ENCODE measurements around the gene COL4A2.
"Not testable (repeated sequence)": the region's sequence is repeated elsewhere in the genome, so short reads cannot be mapped to it uniquely, and the experiment has no call there.

Gene COL4A2

GRCh38 chr13:110438776-110439175 lies 131.7 kb downstream of the COL4A2 start:
- no peak for DNase-seq (ENCODE audit: low spot score)

GRCh38 chr13:110440946-110441731 lies 134.1 kb downstream of the COL4A2 start:
- no peak for DNase-seq (ENCODE audit: low spot score)

- DNase-seq (ENCODE audit: low spot score), result no peak
These were observed 136.0 kb downstream of the COL4A2 start for GRCh38 chr13:110442930-110443621.

GRCh38 chr13:110443622-110444225 lies 136.6 kb downstream of the COL4A2 start:
- DNase-seq (ENCODE audit: low spot score), result no peak

GRCh38 chr13:110444226-110444653 lies 137.2 kb downstream of the COL4A2 start:
- DNase-seq (ENCODE audit: low spot score), result no peak

- no peak for DNase-seq (ENCODE audit: low spot score)
These were observed 138.1 kb downstream of the COL4A2 start for GRCh38 chr13:110445183-110445582.

- DNase-seq (ENCODE audit: low spot score), result no peak
These were observed 138.9 kb downstream of the COL4A2 start for GRCh38 chr13:110445722-110446574.

DNA sequence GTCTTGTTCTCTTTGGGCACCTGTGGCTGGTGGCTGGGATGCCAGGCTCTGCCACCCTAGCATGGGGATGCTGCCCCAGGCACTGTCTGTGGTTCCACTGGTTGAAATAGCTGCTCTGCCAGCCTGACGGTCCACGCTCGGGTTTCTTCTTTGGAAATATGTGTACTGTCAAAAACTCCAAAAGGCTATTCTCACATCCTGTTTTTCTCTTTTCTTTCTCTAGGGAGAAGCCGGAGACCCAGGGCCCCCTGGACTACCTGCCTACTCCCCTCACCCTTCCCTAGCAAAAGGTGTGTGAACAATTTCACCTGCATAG lies 139.4 kb downstream of the COL4A2 start:
- DNase-seq (ENCODE audit: low spot score), result no peak

- DNase-seq (ENCODE audit: low spot score), result no peak
These were observed 140.0 kb downstream of the COL4A2 start for GRCh38 chr13:110447058-110447511.

- no peak for DNase-seq (ENCODE audit: low spot score)
These were observed 140.7 kb downstream of the COL4A2 start for GRCh38 chr13:110447801-110448200.

DNA sequence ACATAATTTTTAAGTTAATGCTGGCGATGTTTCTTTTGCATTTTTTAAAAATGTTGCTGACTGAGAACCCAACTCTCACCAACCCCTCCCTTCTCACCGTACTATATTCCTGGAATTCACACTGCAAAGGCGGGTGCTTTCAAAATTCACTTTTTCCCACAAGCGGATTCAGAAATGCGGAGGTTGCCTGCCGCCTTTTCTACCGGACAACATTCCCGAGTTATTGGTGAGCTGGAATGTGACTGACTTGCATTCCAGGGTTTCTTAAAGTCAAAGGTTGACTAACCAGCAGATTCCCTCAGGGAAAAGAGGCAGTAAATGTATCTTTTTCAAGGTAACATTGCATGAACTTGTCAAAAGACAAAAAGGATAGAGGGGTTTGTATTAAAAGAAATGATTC lies 141.1 kb downstream of the COL4A2 start:
- no peak for DNase-seq (ENCODE audit: low spot score)

GRCh38 chr13:110448677-110449076 lies 141.6 kb downstream of the COL4A2 start:
- no peak for DNase-seq (ENCODE audit: low spot score)

GRCh38 chr13:110449219-110450015 lies 142.3 kb downstream of the COL4A2 start:
- DNase-seq (ENCODE audit: low spot score), result no peak

DNA sequence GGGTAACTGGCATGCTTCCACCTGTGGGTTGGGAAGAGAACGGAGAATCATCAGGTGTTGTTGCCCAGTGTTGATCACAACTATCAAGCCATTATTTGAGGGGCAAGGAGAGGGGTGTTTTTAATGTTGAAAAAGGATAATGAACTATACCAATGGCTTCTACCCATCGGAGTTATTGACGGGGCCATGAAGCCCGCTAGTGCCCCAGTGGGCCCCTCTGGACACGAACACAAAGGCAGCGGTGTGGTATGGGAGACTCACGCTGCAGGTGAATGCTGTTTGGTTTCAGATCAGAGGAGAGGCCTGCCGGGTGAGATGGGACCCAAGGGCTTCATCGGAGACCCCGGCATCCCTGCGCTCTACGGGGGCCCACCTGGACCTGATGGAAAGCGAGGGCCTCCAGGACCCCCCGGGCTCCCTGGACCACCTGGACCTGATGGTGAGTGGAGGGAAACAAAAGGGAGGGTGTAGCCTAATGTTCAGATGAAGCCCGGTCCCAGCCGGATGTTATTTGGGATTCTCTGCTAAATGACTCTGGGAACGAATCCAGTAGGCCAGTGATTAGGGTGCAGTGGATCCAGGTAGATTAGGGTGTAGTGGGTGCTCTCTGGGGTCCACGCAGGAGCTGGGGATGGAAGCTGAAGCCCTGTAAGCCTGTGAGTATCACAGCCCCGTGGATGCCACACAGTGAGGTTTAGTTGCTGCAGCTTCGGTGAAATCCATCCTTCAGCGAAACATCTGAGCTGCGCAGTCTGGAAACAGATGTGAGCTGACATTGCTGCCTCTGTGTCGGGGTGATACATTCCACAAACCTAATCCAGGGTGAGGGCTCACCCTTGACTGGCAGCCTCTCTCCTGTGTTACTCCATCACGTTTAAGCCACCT lies 143.2 kb downstream of the COL4A2 start:
- no peak for DNase-seq (ENCODE audit: low spot score)

DNA sequence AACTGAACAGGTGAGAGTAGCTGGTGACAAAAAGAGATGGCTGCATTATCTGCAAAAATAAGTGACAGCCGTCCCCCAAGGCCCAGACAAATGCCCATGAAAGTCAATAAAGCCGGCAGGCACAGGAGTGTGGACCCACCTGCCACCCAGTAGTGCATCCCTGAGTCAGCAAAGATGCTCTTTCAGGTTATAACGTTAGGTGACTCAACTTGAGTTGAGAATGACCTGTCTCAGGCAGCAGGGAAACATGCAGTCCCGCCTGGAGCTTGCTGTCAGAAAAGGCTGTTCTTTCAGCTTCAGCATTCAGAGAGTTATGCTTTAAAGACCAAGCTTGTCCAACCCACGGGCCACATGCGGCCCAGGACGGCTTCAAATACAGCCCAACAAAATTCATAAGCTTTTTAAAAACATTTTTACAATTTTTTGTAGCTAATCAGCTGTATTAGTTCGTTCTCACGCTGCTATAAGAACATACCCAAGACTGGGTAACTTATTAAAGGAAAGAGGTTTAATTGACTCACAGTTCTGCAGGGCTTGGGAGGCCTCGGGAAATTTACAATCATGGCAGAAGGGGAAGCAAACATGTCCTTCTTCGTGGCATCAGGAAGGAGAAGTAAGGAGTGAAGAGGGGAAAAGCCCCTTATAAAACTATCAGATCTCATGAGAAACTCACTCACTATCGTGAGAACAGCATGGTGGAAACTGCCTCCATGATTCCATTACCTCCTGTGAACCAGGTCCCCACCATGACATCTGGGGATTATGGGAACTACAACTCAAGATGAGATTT lies 144.1 kb downstream of the COL4A2 start:
- no peak for DNase-seq (ENCODE audit: low spot score)

DNA sequence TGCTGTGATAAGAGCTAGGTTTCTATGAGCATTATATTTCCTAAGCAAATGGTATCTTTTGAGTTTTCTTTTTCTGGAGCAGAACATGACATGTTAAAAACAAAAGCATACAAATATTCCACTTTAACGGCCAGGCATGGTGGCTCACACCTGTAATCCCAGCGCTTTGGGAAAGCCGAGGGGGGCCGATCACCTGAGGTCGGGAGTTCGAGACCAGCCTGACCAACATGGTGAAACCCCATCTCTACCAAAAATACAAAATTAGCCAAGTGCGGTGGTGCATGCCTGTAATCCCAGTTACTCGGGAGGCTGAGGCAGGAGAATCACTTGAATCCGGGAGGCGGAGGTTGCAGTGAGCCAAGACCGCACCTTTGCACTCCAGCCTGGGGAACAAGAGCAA lies 146.0 kb downstream of the COL4A2 start:
- DNase-seq (ENCODE audit: low spot score), result not testable (repeated sequence)

- DNase-seq (ENCODE audit: low spot score), result no peak
These were observed 146.7 kb downstream of the COL4A2 start for GRCh38 chr13:110453797-110454196.

DNA sequence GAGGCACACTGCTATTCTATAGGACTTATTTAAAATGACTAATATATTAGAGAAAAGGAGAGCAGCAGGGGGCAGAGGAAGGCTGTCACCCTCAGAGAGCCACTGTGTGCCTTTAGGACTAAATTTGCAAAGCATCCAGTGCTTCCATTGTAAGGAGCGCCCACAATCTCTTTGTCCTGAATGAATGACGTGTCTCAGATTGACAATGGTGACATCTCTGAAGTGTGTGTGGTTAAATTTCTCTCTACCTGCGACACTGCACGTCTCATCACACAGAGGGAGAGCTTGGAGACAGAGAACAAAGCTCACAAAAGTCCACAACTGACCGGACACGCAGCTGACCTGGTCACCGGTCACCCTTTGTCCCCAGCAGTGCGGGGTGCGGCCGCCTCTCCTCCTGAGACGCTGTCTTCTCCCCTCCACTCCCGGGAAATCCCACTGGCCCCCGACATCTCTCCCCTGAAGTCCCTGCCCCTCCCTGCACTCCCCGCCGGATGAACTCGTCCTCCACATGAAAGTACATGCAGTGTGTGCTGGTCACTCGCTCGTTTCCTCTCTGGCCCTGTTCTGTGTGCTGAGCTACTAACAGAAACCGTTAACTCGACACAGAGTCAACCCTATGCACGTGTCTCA lies 147.3 kb downstream of the COL4A2 start:
- DNase-seq (ENCODE audit: low spot score), result no peak

DNA sequence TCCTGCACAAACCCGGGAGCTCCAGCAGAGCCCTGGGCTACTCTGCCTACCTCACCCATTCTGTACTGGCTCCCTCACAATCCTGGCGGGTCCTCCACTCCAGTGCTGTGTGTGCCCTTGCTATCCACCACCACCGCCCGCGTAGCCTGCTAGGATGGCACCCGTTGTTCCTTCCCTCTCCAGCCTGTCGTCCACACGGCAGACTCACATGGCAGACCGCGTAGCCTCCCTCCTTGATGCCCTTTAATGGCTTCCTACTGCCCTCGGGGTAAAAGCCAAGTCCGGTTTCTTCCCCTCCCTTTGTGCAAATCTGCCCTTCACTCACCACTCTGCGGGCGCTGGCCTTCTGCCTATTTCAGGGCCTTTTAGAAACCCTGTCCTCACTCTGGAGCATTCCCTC lies 147.9 kb downstream of the COL4A2 start:
- no peak for DNase-seq (ENCODE audit: low spot score)

Data from D341Med (cell line).